GM21360 (cell line): ENCODE measurements around the gene DQX1.
"Not testable (repeated sequence)": the region's sequence is repeated elsewhere in the genome, so short reads cannot be mapped to it uniquely, and the experiment has no call there.

Experiments
- ATAC-seq: cut with Tn5 transposase; IDR thresholded peaks from one replicate; pipeline ENCODE4 v1.9.1; 2021; ENCODE audit warnings: mild to moderate bottlenecking, moderate library complexity; ENCODE audit not compliant: unreplicated experiment

The DQX1 gene, protein sequence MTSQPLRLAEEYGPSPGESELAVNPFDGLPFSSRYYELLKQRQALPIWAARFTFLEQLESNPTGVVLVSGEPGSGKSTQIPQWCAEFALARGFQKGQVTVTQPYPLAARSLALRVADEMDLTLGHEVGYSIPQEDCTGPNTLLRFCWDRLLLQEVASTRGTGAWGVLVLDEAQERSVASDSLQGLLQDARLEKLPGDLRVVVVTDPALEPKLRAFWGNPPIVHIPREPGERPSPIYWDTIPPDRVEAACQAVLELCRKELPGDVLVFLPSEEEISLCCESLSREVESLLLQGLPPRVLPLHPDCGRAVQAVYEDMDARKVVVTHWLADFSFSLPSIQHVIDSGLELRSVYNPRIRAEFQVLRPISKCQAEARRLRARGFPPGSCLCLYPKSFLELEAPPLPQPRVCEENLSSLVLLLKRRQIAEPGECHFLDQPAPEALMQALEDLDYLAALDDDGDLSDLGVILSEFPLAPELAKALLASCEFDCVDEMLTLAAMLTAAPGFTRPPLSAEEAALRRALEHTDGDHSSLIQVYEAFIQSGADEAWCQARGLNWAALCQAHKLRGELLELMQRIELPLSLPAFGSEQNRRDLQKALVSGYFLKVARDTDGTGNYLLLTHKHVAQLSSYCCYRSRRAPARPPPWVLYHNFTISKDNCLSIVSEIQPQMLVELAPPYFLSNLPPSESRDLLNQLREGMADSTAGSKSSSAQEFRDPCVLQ

DNA sequence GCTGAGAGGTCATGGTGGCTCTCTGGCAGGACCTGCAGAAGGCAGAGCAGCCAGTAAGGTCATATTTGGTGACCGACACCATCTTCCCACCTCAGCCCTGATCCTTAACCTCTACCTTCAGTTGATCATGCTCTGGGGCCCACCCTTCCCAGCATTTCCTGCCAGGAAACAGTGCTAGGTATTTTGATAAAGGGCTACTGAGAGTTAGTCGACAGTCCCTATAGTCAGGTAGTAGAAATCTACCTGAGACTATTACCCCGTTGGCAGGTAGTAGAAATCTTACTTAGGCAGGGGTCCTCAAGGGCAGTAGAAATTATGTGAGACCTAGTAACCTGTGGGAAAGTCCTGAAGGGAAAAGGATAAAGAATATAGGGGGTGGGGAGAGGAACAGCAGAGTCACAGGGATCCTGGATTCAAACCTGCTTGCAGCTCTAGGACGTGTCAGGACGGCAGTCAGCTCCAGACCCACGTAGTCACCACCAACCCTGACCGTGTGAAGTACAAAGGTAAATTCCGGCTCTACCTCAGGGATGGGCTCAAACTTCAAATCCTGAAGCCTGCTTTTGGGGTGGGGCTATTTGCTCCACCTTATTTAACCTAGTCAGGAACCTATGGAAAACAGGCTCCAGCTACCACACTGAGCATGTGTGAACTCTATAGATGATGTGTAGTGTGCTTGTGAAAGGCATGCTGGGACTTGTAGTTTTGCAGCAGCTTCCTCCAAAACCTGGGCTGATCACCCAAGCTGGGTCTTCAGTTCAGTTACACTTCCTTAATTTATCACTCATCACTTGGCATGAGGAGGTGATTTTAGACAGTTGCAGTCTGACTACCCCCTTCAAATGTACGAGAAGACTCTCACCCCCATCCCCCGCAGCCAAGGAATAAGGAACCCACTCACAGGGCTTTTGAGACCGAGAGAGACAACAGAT lies at the start of gene DQX1:
DQX1 (minus strand) TSS at position 515 of the 932 bp plus-strand sequence; CDS start at position 13, 502 bp downstream.
- ATAC-seq: no peak

DNA sequence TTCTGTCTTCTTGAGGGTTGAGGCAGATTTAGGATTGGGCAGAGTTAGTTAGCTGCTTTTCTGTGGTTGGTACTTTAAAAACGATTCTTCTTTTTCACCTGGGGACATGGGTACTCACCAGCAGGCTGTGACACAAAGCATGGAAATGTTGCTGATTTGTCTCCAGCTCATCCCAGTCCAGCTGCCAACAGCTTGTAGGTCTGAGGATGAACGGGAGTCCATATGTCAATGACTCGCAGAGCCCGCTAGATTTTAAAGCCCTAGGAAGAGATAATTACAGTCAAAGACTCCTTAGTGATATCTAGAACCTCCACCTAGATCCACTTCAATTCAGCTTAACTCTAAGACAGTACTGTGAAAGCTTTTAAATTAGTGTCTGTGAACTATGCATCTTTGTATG lies 49.3 kb upstream of the DQX1 start:
- ATAC-seq: no peak

DNA sequence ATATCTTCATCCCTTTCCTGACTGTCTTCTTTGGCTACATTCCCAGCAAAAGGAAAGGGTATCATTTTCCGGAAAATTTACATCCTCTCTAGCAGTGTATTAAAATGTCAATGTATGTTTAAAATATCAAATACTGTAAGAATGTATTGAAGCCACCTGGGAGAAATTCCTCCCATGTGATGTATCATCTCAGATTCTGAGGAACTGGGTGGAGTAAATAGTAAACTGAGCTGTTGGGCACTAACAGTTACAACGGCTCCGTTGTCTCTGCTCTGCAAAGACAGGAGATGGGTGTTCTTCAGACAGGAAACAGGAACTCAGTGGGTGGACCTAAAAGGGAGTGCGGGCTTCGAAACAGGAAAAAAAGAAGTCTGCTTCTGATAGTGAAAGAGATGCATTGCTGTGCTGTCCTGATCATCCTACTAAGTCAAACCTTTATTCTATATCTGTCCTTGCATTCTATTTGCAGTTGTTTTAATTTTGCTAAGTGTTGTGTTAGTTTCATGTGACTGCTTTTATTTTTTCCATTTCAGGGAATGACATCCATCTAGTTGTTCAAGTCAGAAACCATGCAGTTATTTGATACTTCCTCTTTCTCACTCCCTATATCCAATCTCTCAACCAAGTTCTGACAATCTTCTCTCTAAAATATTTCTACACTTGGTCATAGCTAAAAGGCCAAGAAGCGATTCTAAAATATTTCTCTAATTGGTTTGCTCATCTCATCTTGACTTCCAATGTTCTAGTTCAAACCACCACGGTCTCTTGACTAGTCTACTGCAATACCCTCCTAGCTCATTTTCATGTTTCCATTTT lies 47.9 kb upstream of the DQX1 start:
- peak; percentile 33 for ATAC-seq

DNA sequence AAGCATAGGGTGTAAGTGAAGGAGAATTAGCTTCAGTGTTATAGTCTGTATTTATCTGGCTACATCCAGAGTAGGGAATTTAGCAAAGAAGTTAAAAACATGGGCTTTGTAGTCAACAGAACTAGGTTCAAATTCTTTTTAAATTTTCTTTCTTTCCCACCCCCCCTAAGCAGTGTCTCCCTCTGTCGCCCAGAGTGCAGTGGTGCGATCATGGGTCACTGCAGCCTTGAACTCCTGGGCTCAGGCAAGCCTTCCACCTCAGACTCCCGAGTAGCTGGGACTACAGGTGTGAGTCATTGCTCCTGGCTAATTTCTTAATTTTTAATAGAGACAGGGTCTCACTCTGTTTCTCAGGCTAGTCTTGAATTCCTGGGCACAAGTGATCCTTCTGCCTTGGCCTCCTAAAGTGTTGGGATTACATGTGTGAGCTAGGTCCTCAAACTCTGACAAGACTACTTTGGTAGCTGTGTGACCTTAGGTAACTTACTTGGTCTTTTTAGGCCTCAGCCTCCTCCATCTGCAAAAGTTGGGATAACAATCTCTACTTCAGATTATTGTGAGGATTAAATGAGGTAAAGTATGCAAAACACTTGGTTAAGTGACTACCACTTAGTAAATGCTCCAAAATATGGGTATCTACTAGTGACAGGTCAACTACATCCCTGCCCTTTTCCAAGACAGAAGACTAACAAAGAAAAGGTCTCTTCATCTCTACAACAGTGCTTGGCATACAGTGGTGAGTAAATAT lies 46.3 kb upstream of the DQX1 start:
- ATAC-seq: no peak

DNA sequence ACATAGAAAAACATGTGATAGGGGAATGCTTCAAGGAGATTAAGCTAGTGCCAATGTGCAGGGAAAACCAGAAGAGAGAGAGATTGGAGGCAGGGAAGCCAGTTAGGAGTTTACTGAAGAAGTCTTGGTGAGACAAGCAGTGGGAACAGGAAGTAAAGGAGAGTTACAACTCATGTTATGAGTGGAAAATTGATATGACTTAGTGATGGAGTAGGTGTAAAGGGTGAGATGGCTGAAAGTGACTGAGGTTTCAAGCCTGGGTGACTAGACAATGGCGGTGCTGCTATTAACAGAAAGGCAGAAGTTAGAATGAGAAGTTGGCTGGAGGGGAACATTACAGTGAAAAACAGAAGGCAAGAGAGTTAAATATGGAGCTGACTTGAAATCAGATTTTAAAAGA lies 45.0 kb upstream of the DQX1 start:
- ATAC-seq: peak; percentile 60

DNA sequence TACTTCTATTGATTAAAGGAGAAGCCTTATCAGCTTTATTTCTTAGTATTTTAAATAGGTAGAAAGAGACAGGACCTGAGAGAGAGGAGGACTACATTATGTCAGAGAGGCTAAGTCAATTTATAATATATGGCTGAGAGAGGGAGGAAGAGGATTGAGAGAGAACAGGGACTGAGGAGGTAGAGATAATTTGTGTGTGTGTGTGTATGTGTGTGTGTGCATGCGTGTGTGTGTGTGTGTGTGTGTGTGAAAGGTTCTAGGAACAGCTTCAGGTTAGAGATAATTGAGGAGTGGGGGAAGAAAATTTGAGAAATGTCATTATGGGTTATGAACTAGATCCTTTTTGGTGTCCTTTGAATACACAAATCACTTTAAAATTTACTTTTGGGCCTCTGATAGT lies 43.7 kb upstream of the DQX1 start:
- no peak for ATAC-seq

DNA sequence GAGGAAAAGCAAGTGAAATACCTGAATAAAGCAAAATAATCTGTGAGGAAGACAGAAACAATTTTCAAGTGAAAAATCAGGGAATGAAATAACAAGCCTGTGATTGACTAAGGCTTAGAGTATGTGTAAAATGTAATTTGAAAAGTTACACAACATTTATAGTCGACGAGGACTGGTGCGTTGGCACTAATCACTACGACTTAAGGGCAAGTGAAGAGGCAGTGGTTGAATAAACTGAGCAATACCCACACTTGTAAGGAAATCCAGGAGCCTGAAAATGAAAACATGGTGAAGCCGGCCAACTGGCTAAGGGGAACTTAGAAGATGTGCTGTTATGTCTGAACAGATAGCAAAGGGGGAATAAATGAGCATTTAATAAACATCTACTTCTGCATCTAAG lies 41.9 kb upstream of the DQX1 start:
- no peak for ATAC-seq

DNA sequence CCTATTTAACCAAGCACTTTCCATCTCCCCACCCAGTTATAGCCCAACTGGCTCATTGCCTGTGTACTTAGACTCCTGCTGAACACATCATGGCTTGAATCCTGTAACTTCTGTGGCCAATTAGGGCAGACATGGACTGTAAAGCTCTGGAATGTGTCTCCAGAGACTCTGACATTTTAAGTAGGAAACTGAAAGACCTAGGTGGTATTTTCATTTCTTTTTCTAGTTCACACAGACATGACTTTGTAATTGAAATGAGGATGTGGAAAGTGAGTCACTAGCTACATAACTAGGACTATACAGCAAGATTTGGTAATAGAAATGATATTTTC lies 40.7 kb upstream of the DQX1 start:
- ATAC-seq: peak; percentile 35

DNA sequence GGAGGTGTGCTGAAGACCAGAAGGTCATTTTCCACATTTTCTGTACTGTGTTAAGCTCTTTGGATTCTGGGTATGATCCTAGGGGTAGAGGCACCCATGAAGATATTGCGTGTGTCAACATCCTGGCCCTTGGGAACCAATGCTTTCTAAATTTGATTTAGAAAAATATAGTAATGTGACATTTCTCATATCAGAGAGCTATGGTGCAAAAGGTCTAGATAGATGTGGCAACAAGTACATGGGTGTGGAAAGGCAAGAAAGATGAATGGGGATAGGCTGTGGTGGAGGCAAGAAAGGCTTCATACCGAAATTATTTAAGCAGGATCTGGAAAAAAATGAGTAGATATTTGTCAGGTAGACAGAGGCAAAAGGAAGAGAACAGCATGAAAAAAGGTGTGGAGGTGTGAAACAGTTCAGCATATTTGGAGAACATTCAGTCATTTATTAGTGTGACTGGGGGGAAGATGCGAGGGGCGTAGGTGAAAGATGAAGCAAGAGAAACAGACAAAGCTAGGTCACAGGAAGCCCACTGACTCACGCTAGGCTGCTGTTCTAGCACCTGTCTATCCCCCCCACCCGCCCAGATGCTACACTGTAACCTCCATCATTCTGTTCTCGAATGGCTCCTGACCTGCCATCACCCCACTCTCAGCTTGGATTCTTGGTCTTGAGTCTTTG lies 40.2 kb upstream of the DQX1 start:
- ATAC-seq: peak; percentile 7

DNA sequence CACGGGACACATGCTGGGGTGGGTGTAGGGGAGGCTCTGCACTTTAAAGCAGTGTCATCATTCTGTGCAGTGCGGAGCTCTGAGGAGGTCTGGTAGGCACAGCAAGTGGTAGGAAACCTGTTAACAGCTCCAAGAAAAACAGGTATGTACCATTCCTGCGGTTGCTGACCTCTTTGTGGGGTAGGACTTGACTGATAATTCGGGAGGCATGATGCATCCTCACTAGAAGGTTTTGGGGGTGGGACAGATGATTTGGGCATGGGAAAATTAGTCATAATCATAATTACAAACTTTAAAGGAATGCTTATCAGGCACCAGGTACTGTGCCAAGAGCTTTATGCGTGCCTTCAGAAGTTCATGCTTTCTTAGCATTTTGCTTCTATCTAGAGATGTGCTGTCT lies 38.2 kb upstream of the DQX1 start:
- no peak for ATAC-seq

DNA sequence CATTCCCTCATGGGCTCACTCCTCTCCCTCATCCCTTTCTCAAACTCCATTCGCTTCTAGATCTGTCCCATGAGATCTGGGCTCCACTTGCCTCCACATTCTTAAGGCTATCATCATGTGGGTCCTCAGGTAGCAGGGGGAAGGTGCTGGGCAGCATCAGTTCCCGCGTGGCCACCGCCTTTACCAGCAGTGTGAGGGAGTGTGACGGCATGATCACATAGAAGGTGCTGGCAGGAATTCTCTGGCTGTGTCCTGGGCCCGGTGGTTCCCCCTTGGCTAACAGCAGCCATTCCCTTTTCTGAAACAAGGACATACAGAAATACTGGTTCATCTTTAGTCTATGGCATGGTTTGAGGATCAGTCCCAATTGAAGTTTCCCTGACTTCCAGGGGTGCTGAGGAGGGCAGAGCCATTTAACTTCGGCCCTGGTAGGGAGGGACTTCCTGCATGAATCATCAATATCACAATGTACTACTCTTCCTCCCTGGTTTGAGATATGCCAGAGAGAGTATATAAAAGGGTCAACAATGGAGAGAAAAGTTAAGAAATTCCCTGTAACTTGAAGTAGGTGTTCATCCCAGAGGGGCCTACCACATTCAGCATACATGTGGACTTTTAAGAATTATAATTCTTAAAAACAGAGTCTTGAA lies 36.2 kb upstream of the DQX1 start:
- ATAC-seq: no peak

DNA sequence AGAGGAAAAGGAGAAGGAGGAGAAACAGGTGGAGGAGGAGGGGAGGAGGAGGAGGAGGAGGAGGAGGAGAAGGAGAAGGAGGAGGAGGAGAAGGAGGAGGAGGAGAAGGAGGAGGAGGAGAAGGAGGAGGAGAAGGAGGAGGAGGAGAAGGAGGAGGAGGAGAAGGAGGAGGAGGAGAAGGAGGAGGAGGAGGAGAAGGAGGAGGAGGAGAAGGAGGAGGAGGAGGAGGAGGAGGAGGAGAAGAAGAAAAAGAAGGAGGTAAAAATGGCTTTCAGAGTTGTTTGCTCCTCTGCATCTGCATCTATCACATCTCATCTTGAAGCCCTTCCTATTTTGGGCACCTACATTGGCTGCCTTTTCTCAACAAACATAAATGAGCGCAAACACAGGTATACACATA lies 35.0 kb upstream of the DQX1 start:
- ATAC-seq: not testable (repeated sequence)

DNA sequence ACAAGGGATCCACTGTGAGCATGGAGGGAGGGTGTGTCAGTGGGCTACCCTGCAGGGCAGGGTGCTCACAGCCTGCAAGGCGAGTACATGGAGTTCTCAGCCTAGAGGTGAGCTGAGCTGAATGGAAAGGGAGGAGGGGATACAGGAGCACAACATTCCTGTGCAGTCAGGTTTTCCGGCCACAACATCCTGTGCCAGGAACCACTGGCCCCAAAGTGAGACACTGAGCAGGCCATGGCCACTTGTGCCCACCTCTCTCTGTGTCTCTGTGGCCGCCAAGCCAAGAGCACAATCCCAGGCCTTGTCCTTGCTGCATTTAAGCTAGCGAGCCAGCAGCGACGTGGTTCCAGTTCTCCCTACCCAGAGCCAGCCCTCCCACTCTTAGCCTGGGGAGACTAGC lies 34.6 kb upstream of the DQX1 start:
- no peak for ATAC-seq

DNA sequence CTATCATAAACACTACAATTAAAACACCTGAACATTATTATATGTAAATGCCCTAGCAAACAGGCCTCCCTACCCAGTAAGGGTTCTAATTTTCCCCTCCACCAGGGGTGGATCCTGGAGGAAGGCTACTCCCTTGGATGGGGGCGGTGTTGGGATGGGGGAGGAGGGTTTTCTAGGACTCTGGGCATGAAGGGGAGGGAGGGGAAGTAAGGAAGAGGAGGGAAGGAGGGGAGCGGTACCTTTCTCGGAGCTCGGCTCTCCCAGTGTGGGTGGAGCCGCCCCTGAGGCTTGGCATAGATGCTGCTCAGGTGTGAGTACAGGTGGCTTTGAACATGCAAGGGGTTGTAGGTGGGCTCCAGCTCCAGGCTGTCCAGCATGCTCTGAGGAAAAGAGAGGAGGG lies 33.9 kb upstream of the DQX1 start:
- ATAC-seq: no peak

DNA sequence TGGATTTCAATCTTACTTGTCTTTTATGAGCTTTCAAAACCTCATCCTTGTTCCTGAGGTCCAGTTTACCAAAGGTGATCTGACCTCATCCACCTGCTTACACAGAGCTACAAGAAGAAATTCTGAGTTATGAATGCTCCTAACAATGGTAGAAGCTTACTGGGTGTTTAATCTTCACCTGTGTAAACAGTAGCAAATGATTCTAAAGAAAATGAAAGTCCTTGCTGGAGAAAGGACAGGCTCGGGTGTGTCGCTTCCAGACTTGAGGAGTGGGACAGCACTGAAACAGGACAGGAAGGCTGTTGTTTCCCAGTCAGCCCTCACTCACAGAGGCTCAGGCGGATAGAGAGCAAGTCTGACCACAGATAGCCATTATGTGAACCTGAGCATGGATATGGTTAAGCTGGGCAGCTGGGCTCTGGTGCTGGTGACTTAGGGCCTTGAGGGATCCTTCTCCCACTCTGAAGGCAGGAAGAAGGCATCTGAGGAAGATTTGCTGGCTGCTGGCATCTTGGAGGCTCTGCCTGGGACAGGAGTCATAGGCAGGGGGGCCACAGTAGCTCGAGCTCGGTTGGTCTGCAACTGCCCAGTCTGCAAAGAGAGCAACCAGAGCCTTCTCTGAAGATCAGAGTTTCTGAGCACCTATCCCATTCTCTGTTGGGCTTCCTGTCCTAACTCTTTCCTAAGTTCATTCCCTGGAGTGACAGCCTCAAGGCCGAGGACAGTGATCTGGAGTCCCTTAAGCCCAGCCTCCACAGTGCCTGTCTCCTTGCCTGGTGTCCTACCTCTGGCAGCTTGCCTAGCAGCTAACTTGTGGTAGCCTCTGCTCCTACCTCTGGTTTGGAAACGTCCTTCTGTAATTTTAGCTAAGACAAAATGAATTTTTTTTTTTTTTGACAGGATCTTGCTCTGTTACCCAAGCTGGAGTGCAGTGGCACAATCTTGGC lies 32.5 kb upstream of the DQX1 start:
- ATAC-seq: no peak

DNA sequence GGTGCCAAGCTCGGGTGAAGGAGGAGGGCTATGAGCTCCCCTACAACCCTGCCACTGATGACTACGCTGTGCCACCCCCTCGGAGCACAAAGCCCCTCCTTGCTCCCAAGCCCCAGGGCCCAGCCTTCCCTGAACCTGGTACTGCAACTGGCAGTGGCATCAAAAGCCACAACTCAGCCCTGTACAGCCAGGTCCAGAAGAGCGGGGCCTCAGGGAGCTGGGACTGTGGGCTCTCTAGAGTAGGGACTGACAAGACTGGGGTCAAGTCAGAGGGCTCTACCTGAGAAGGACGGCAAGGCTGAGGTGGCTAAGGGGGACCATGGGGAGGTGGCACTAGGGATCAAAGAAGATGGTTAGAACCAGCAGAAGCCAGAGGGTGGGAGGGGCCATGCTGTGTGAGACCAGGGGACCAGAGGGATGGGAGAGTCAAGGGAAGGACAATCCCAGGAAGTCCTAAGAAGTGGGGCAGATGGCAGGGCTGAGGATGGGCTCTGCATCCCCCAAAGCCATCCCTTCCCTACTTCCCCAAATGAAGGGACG lies 30.9 kb upstream of the DQX1 start:
- no peak for ATAC-seq

DNA sequence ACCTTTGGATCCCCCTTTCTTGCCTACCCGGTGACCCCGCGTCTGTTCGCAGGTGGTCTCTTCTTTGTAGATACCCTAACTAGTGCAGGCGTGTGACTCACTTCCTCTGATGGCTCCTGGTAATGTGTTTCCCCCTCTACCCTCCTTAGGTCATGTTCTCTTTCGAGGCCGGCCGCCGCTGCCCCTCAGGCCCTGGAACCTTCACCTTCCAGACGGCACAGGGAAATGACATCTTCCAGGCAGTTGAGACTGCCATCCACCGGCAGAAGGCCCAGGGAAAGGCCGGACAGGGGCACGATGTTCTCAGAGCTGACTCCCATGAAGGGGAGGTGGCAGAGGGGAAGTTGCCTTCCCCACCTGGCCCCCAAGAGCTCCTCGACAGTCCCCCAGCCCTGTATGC lies 30.1 kb upstream of the DQX1 start:
- ATAC-seq: no peak
